ENCODE measurements around the gene PRPH.
"Not testable (repeated sequence)": the region's sequence is repeated elsewhere in the genome, so short reads cannot be mapped to it uniquely, and the experiment has no call there.

The PRPH gene

DNA sequence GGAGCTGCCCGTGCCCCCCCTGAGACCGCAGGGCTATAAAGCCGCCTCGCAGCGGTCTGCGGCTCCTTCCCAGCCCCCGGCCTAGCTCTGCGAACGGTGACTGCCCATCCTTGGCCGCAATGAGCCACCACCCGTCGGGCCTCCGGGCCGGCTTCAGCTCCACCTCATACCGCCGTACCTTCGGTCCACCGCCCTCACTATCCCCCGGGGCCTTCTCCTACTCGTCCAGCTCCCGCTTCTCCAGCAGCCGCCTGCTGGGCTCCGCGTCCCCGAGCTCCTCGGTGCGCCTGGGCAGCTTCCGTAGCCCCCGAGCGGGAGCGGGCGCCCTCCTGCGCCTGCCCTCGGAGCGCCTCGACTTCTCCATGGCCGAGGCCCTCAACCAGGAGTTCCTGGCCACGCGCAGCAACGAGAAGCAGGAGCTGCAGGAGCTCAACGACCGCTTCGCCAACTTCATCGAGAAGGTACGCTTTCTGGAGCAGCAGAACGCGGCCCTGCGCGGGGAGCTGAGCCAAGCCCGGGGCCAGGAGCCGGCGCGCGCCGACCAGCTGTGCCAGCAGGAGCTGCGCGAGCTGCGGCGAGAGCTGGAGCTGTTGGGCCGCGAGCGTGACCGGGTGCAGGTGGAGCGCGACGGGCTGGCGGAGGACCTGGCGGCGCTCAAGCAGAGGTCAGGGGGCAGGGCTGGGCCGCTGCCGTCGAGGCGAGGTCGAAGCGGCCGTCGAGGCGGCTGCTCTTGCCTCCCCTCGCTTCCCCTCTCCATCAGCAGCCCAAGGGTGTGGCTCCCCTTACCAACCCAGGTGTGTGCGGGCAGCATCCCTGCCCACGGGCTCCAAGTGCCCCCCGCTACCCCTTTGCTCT is at the start of gene PRPH:
Gene PRPH, plus strand, starts transcription at position 66 of the 855 bp plus-strand sequence. Its CDS starts 54 bp downstream, at position 120.
- Mint-ChIP-seq H3K27ac (no peak within 1 kb of the TSS), H3K4me3 (no peak within 1 kb of the TSS), H3K36me3 (no peaks in the 10 kb centered on the region), H3K4me1 (peaks cover 20% of the 10 kb centered on the region), H3K9me3 (no peaks in the 10 kb centered on the region)
- DNase-seq (ENCODE audit: low spot score in 2 of 2) (no peak), ATAC-seq (no peak)

DNA sequence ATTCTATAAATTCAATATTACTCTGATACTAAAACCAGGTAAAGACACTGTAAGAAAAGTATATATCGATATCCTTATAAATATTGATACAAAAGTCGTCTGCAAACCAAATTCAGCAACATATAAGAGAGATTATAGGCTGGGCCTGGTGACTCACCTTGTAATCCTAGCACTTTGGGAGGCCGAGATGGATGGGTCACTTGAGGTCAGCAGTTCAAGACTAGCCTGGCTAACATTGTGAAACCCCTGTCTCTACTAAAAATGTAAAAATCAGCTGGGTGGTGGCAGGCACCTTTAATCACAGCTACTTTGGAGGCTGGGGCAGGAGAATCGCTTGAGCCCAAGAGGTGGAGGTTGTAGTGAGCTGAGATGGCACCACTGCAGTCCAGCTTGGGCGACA is 43.6 kb upstream of the PRPH start:
- Mint-ChIP-seq H3K4me3 (no peak overlapping the region), H3K4me1 (peaks cover 5% of the 10 kb centered on the region), H3K27ac (no peak overlapping the region), H3K9me3 (no peaks in the 10 kb centered on the region), H3K36me3 (no peaks in the 10 kb centered on the region)
- ATAC-seq (no peak), DNase-seq (ENCODE audit: low spot score in 2 of 2) (no peak)

DNA sequence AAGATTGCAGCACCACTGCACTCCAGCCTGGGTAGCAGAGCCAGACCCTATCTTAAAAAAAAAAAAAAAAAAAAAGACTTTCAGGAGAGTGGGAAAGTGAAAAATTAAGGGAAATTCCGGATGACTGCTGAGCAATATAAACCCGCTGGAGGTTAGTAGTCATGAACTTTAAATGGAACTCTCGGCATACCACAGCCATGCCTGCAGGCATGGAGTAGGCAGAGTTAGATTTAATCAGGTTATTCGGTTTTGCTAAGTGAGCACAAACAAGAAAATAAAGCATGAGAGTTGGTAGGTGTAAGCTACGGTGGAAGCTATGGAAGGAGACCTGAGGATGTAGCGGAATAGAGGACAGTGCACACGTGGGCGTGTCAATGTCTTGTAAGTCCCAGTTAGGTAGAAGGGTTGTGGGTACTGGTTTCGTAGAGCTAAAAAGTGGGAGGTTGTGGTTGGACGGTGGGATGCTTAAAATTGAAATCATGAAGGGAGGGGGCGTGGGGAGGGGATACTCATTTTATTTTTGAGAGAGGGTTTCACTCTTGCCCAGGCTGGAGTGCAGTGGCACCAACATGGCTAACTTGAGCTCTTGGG is 41.8 kb upstream of the PRPH start:
- no peaks in the 10 kb centered on the region for H3K36me3 Mint-ChIP-seq
- no peak overlapping the region for H3K4me3 Mint-ChIP-seq
- peak; percentile 62 for ATAC-seq
- H3K27ac Mint-ChIP-seq = no peak overlapping the region
- H3K9me3 Mint-ChIP-seq = no peaks in the 10 kb centered on the region
- peaks cover 5% of the 10 kb centered on the region for H3K4me1 Mint-ChIP-seq
- DNase-seq (ENCODE audit: low spot score in 2 of 2) = no peak

DNA sequence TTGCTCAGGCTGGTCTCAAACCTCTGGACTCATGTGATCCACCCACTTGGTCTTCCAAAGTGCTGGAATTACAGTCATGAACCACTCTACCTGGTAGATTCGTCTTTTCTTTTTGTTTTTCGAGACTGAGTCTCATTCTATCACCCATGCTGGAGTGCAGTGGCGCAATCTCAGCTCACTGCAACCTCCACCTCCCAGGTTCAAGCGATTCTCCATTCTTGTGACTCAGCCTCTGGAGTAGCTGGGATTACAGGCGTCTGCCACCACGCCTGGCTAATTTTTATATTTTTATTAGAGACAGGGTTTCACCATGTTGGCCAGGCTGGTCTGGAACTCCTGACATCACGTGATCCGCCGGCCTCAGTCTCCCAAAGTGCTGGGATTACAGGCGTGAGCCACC is 39.5 kb upstream of the PRPH start:
- not testable (repeated sequence) for H3K36me3 Mint-ChIP-seq; ATAC-seq; H3K27ac Mint-ChIP-seq; H3K9me3 Mint-ChIP-seq; H3K4me3 Mint-ChIP-seq; DNase-seq (ENCODE audit: low spot score in 2 of 2)
- peaks cover 11% of the 10 kb centered on the region for H3K4me1 Mint-ChIP-seq

DNA sequence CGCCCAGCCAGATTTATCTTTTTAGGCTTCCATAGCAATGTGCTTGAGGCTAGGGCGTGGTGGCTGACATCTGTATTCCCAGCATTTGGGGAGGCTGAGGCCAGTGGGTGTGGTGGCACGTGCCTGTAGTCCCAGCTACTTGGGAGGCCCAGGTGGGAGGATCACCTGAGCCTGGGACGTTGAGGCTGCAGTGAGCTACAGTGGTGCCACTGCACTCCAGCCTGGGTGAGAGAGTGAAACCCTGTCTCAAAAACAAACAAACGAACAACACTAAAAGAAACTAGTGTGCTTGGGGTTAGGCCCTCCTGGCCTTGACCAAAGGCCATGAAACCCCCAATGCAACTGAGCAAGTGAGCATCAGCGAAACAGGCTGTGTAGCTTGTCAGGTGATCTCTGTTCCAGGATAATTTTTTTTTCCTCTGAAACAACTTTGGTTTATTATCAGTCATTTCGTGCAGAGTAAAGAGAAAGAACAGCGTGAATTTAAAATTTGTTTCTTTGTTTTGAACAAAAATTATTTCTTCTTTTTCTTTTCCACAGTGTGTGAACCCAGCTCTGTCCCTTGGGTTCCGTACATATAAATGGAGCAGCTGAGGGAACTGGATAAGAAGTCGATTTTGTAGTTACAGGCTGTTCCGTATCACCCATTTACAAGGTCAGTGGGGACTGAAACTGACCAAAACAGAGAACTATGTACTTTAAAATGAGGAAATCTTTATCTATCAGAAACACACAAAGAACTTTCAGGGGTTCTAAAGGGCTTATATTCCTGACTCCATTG is 38.9 kb upstream of the PRPH start:
- H3K27ac Mint-ChIP-seq = no peak overlapping the region
- H3K4me1 Mint-ChIP-seq = peaks cover 11% of the 10 kb centered on the region

DNA sequence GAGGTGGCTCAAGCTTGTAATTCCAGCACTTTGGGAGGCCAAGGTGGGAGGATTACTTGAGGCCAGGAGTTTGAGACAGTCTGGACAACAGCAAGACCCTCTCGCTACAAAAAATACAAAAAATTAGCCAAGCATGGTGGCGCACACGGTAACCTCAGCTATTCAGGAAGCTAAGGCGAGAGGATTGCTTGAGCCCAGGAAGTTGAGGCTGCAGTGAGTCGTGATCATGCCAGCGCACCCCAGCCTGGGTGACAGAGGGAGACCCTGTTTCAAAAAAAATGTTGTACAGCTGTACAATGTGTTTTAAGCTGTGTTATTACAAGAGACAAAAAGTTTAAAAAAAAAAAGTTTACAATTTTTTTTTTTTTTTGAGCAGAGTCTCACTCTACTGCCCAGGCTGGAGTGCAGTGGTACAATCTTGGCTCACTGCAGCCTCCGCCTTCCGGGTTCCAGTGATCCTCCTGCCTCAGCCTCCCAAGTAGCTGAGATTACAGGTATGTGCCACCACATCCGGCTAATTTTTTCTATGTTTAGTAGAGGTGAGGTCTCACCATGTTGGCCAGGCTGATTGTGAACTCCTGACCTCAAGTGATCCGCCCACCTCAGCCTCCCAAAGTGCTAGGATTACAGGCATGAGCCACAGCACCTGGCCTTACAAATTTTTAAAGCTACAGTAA is 37.3 kb upstream of the PRPH start:
- not testable (repeated sequence) for H3K36me3 Mint-ChIP-seq; DNase-seq (ENCODE audit: low spot score in 2 of 2); H3K4me3 Mint-ChIP-seq; H3K27ac Mint-ChIP-seq; ATAC-seq; H3K9me3 Mint-ChIP-seq
- peaks cover 11% of the 10 kb centered on the region for H3K4me1 Mint-ChIP-seq

More for the DNA sequence above, 38.9 kb upstream of the PRPH start:
- no peak for ATAC-seq
- H3K36me3 Mint-ChIP-seq = no peaks in the 10 kb centered on the region
- H3K4me3 Mint-ChIP-seq = no peak overlapping the region
- DNase-seq (ENCODE audit: low spot score in 2 of 2) = no peak
- no peaks in the 10 kb centered on the region for H3K9me3 Mint-ChIP-seq

DNA sequence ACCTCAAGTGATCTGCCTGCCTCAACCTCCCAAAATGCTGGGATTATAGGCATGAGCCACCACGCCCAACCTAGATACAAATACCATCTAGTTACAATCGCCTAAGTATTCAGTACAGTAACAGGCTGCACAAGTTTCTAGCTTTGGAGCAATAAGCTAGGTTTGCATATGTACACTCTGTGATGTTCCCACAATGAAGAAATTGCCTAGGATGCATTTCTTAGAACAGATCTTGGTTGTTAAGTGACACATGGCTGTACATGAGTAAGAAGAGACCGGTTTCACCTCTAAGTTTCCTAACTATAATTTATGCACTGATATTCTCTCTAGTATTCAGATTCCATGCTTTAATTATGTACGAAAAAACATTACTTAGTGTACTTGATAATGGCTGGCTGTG is 35.5 kb upstream of the PRPH start:
- Mint-ChIP-seq H3K4me3 (no peak overlapping the region), H3K9me3 (no peaks in the 10 kb centered on the region), H3K4me1 (peaks cover 16% of the 10 kb centered on the region), H3K36me3 (peaks cover 8% of the 10 kb centered on the region), H3K27ac (no peak overlapping the region)
- ATAC-seq (no peak), DNase-seq (ENCODE audit: low spot score in 2 of 2) (no peak)

DNA sequence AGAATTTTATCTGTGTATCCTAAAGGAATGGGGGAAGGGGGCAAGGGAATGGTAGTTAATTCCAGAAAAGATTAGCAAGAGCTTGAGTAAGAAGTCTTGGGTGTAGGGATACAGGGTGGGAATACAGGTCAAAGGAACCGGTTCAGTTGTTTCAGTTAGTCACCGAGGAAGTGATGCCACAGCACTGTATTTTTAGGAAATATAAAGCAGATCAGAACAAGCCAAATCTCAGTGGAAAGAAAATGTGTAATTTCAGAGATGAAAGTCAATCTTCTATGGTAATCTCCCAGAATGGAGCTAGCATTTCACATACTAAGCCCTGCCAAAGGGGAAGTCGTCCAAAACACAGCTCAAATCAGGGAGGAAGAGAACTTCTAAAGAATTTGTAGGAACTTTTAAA is 34.8 kb upstream of the PRPH start:
- H3K4me3 Mint-ChIP-seq = no peak overlapping the region
- ATAC-seq (no peak), DNase-seq (ENCODE audit: low spot score in 2 of 2) (no peak)
- H3K27ac Mint-ChIP-seq = no peak overlapping the region
- peaks cover 15% of the 10 kb centered on the region for H3K36me3 Mint-ChIP-seq
- H3K9me3 Mint-ChIP-seq = no peaks in the 10 kb centered on the region
- H3K4me1 Mint-ChIP-seq = peaks cover 16% of the 10 kb centered on the region

DNA sequence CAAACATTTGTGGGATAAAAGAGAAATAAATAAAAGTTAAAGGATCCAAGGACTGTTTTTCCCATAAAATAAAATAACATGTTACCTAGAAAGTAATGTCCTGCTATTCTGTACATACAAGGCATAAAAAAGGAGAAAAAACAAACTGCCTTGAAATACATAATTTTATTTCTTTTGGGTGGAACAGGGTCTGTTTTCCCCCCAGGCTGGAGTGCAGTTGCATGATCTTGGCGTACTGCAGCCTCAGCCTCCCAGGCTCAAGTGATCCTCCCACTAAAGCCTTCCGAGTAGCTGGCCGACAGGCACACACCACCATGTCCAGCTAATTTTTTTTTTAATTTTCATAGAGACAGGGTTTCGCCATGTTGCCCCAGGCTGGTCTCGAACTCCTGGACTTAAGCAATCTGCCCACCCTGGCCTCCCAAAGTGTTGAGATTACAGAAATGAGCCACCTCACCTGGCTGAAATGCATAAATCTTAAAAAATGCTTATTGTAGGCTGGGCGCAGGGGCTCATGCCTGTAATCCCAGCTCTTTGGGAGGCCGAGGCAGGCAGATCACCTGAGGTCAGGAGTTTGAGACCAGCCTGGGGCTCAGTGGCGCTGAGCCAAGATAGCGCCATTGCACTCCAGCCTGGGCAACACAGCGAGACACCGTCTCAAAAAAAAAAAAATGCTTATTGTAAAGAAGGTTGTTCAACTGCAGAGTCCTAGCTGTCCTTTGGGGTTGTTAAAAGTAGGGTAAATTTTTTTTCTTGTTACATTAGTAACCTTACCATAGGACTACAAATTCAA is 34.2 kb upstream of the PRPH start:
- Mint-ChIP-seq H3K4me1 (peaks cover 16% of the 10 kb centered on the region), H3K4me3 (no peak overlapping the region), H3K36me3 (peaks cover 21% of the 10 kb centered on the region), H3K9me3 (no peaks in the 10 kb centered on the region), H3K27ac (no peak overlapping the region)
- DNase-seq (ENCODE audit: low spot score in 2 of 2) (no peak), ATAC-seq (no peak)

DNA sequence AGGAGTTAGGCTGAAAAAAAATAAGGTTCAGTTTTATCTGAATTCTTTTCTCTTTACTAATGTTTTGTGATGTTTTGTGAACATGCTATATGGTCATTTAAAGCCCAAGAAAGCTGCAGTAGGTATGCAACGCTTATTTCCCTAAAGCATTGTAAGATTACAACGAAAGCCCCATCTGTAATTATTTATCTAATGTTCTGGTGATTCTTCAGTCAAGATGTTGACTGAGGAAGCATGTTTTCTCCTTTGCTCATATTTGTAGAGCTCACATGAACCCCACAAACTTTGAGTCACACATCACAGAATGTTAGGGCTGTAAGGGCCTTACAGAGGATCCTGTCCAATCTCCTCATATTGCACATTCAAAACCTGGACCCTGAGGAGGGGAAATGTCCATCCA is 33.2 kb upstream of the PRPH start:
- ATAC-seq = no peak
- Mint-ChIP-seq H3K4me3 (no peak overlapping the region), H3K27ac (no peak overlapping the region), H3K9me3 (no peaks in the 10 kb centered on the region), H3K4me1 (peaks cover 17% of the 10 kb centered on the region), H3K36me3 (peaks cover 30% of the 10 kb centered on the region)
- no peak for DNase-seq (ENCODE audit: low spot score in 2 of 2)

DNA sequence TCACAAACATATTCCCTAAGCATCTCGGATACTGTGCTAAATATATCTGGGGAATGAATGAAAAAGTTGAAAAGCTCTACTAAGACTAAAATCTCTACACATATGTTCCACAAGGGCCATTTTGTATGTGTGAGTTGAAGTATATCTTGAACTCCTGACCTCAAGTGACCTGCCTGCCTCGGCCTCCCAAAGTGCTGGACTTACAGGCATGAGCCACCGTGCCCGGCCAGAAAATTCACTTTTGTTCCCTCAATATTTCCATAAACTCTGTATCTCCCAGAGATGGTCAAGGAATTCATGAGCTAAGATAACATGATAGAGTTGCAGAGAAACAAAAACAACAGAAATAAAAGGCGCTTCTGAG is 31.6 kb upstream of the PRPH start:
- peak overlapping the region; percentile 94 for H3K4me3 Mint-ChIP-seq

DNA sequence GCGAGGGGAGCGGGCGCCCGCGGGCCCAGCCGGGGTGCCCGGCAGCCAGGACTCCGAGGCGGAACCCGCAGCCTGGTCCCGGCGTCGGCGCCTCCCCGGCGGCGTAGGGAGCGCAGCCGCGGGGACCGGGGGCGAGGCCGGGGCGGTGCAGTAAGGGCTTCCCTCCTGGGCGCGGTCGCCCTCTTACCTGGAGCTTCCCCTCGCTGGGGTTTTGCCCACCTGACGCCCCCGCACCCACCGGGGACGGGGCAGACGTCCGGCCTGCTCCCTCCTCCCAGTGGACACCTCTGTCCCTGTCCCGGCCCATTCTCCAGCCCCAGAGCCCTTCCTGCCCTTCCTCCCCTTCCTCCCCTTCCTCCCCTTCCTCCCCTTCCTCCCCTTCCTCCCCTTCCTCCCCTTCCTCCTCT is 30.5 kb upstream of the PRPH start:
- ATAC-seq = peak; percentile 64
- Mint-ChIP-seq H3K27ac (peak overlapping the region; percentile 99), H3K4me3 (peak overlapping the region; percentile 94), H3K9me3 (no peaks in the 10 kb centered on the region), H3K4me1 (peaks cover 40% of the 10 kb centered on the region), H3K36me3 (peaks cover 58% of the 10 kb centered on the region)
- peak in 1 of 2 donors; percentile 52 for DNase-seq (ENCODE audit: low spot score in 2 of 2)

More for the DNA sequence above, 31.6 kb upstream of the PRPH start:
- H3K27ac Mint-ChIP-seq = no peak overlapping the region
- peaks cover 47% of the 10 kb centered on the region for H3K36me3 Mint-ChIP-seq
- H3K9me3 Mint-ChIP-seq = no peaks in the 10 kb centered on the region
- DNase-seq (ENCODE audit: low spot score in 2 of 2) = no peak
- no peak for ATAC-seq
- peaks cover 33% of the 10 kb centered on the region for H3K4me1 Mint-ChIP-seq

DNA sequence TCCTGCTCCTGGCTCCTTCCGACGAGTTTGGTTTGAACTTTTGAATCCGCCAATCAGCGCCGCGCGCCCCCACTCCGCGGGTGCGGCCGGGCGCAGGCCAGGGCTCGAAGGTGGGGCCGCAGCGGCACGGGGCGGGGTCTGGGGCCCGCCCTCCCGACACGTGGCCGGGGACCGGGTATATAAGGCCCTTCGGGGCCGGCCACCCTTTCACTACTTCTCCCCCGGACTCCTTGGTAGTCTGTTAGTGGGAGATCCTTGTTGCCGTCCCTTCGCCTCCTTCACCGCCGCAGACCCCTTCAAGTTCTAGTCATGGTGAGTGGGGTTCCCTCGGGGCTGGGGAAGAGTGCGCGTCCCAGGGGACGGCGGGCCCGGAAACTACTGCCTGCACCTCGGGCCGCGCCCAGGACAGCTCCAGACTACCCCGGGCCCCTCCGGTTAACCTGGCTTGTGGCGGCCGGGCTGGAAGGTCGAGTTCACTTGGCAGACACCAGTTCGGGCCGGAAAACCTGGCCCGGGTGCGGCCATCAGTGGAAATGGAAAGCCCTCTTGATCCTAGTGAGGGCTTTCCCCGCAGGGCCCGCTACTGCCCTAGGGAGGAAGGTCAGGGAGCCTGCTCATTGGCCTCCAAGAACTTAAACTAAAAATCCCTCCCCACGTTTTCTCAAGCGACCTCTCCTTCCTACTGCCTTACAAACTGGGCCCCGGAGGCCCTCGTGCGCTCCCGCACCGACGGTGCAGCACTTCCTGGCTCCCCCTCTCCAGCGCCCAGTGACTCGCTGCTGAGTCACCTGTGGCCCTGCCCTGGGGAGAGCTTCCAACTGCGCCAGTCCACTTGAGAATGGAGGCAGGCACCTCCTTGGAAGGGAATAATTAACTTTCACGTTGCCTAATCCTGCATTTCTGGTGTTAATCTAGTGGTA is 29.8 kb upstream of the PRPH start, which contains the start of gene TUBA1C:
Gene TUBA1C, plus strand, starts transcription at position 210 of the 920 bp plus-strand sequence. Its CDS starts 100 bp downstream, at position 310.
- Mint-ChIP-seq H3K36me3 (peaks cover 64% of the 10 kb centered on the region), H3K4me3 (peak within 1 kb of the TSS; percentile 94), H3K4me1 (peaks cover 38% of the 10 kb centered on the region), H3K9me3 (no peaks in the 10 kb centered on the region), H3K27ac (peak within 1 kb of the TSS; percentile 99)
- ATAC-seq (peak; percentile 92), DNase-seq (ENCODE audit: low spot score in 2 of 2) (peak; percentile 93 to 96)

Measured in stimulated activated effector memory CD8-positive, alpha-beta T cell treated with anti-CD3 and anti-CD28 coated beads, Interleukin-12 subunit alpha, Interleukin-12 subunit beta, amount 100 ng/mL, for 72 hours (primary cell).